A673 (cell line): Measurements from ENCODE around the gene THY1.

Source experiments
- EZH2 ChIP-seq: fragments of 200-600 bp; sonication (generic); IDR thresholded peaks from 2 replicates; pipeline ENCODE4 v1.6.1; 2017; ENCODE audit warnings: borderline replicate concordance, low read depth, mild to moderate bottlenecking, mixed read lengths, antibody characterized with exemption, low read length; ENCODE audit not compliant: poor library complexity, severe bottlenecking
- TF ChIP-seq, protein P1 (sequence below): fragments of 300-800, 200-600 bp; sonication (generic); conservative IDR thresholded peaks from 2 replicates; pipeline ENCODE4 v1.5.1; 2017; ENCODE audit warnings: low read depth, mild to moderate bottlenecking, antibody characterized with exemption, low read length, moderate library complexity, mixed read lengths

DNA sequence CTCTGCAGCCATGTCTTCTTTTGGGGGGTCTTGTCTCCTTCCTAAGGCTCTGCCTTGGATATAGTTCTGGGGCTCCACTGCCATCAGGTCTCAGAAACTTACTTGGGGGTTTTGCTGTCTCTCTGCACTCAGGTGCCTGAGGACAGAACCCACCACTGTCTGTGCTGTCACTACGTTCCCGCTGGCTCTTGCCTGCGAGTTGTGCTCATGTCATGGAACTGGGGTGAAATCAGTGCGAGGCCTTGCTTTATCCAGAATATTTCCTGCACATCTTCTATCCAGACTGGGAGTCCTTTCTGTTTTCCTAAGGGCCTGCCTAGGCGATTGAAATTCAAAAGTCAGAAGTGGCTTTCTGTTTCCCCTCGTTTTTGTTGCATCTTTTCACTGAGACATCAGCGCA lies 34.9 kb downstream of the THY1 start:
- TF ChIP-seq, protein P1, sequence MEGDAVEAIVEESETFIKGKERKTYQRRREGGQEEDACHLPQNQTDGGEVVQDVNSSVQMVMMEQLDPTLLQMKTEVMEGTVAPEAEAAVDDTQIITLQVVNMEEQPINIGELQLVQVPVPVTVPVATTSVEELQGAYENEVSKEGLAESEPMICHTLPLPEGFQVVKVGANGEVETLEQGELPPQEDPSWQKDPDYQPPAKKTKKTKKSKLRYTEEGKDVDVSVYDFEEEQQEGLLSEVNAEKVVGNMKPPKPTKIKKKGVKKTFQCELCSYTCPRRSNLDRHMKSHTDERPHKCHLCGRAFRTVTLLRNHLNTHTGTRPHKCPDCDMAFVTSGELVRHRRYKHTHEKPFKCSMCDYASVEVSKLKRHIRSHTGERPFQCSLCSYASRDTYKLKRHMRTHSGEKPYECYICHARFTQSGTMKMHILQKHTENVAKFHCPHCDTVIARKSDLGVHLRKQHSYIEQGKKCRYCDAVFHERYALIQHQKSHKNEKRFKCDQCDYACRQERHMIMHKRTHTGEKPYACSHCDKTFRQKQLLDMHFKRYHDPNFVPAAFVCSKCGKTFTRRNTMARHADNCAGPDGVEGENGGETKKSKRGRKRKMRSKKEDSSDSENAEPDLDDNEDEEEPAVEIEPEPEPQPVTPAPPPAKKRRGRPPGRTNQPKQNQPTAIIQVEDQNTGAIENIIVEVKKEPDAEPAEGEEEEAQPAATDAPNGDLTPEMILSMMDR: no peak
- TF ChIP-seq EZH2: no peak
